ENCODE measurements around the gene RHBDF2.
A peak's percentile ranks its signal among the peaks of the same experiment; 100 is the strongest.

Gene RHBDF2

GRCh38 chr17:76467366-76467765 is 33.9 kb downstream of the RHBDF2 start, which contains the start of gene AANAT:
Gene AANAT, plus strand, starts transcription at chr17:76467603. Its CDS starts 1,144 bp downstream, at chr17:76468747.
- no peak for DNase-seq (ENCODE audit: low read depth in 2 of 3, low spot score in 2 of 3)

- no peak for DNase-seq (ENCODE audit: low read depth in 2 of 3, low spot score in 2 of 3)
Observed at GRCh38 chr17:76466775-76467130, 34.5 kb downstream of the RHBDF2 start.

- DNase-seq (ENCODE audit: low read depth in 2 of 3, low spot score in 2 of 3), result no peak
Observed at GRCh38 chr17:76462556-76463290, 38.5 kb downstream of the RHBDF2 start.

- no peak for DNase-seq (ENCODE audit: low read depth in 2 of 3, low spot score in 2 of 3)
Observed at GRCh38 chr17:76461765-76462555, 39.3 kb downstream of the RHBDF2 start.

- DNase-seq (ENCODE audit: low read depth in 2 of 3, low spot score in 2 of 3), result no peak
Observed at GRCh38 chr17:76459674-76460073, 41.5 kb downstream of the RHBDF2 start.

GRCh38 chr17:76458580-76459490 is 42.4 kb downstream of the RHBDF2 start:
- DNase-seq (ENCODE audit: low read depth in 2 of 3, low spot score in 2 of 3), result no peak

- DNase-seq (ENCODE audit: low read depth in 2 of 3, low spot score in 2 of 3), result no peak
Observed at GRCh38 chr17:76453431-76453743, 47.8 kb downstream of the RHBDF2 start.

- DNase-seq (ENCODE audit: low read depth in 2 of 3, low spot score in 2 of 3), result peak; percentile 83 to 85 (median 84)
Observed at GRCh38 chr17:76452660-76453430, 48.4 kb downstream of the RHBDF2 start, which contains the start of gene UBE2O. Gene UBE2O, minus strand, starts transcription at chr17:76453152. Its CDS starts 11 bp downstream, at chr17:76453141.

GRCh38 chr17:76452127-76452659 is 49.0 kb downstream of the RHBDF2 start:
- DNase-seq (ENCODE audit: low read depth in 2 of 3, low spot score in 2 of 3), result no peak

GRCh38 chr17:76451506-76451905 is 49.7 kb downstream of the RHBDF2 start:
- DNase-seq (ENCODE audit: low read depth in 2 of 3, low spot score in 2 of 3), result no peak

GRCh38 chr17:76449126-76449525 is 52.1 kb downstream of the RHBDF2 start:
- no peak for DNase-seq (ENCODE audit: low read depth in 2 of 3, low spot score in 2 of 3)

- DNase-seq (ENCODE audit: low read depth in 2 of 3, low spot score in 2 of 3), result no peak
Observed at GRCh38 chr17:76447931-76448652, 53.1 kb downstream of the RHBDF2 start.

GRCh38 chr17:76446449-76447231 is 54.6 kb downstream of the RHBDF2 start:
- DNase-seq (ENCODE audit: low read depth in 2 of 3, low spot score in 2 of 3), result no peak

GRCh38 chr17:76445697-76446448 is 55.4 kb downstream of the RHBDF2 start:
- no peak for DNase-seq (ENCODE audit: low read depth in 2 of 3, low spot score in 2 of 3)

- no peak for DNase-seq (ENCODE audit: low read depth in 2 of 3, low spot score in 2 of 3)
Observed at GRCh38 chr17:76444518-76445311, 56.5 kb downstream of the RHBDF2 start.

- no peak for DNase-seq (ENCODE audit: low read depth in 2 of 3, low spot score in 2 of 3)
Observed at GRCh38 chr17:76442341-76443338, 58.6 kb downstream of the RHBDF2 start.
